ENCODE measurements around the gene THUMPD3.
A peak's percentile ranks its signal among the peaks of the same experiment; 100 is the strongest.

The THUMPD3 gene

GRCh38 chr3:9399746-9400145 lies 36.9 kb downstream of the THUMPD3 start:
- peaks cover under 1 to 10% of the 10 kb centered on the region in 2 donors for H3K36me3 ChIP-seq (ENCODE audit: control insufficient read depth in 1 of 2, insufficient read depth in 2 of 2, low read length in 2 of 2)
- no peaks in the 10 kb centered on the region for H3K27me3 ChIP-seq (ENCODE audit: low read depth, low read length)
- no peaks in the 10 kb centered on the region for H3K9me3 ChIP-seq (ENCODE audit: control insufficient read depth in 1 of 2, low read length in 2 of 2)
- H3K4me1 ChIP-seq (ENCODE audit: control insufficient read depth in 1 of 2, insufficient read depth in 2 of 2, low read length in 2 of 2): peaks cover 32 to 67% of the 10 kb centered on the region in 2 donors
- peak overlapping the region; percentile 73 to 94 for H3K4me3 ChIP-seq (ENCODE audit: low read depth in 1 of 2, low read length in 2 of 2)
- H3K27ac ChIP-seq (ENCODE audit: low read length): peak overlapping the region; percentile 99

GRCh38 chr3:9400616-9401015 lies 37.8 kb downstream of the THUMPD3 start:
- Histone ChIP-seq H3K36me3 (ENCODE audit: control insufficient read depth in 1 of 2, insufficient read depth in 2 of 2, low read length in 2 of 2) (peaks cover 0 to 10% of the 10 kb centered on the region in 2 donors), H3K4me1 (ENCODE audit: control insufficient read depth in 1 of 2, insufficient read depth in 2 of 2, low read length in 2 of 2) (peaks cover 32 to 67% of the 10 kb centered on the region in 2 donors), H3K9me3 (ENCODE audit: control insufficient read depth in 1 of 2, low read length in 2 of 2) (no peaks in the 10 kb centered on the region), H3K27ac (ENCODE audit: low read length) (no peak overlapping the region), H3K27me3 (ENCODE audit: low read depth, low read length) (no peaks in the 10 kb centered on the region), H3K4me3 (ENCODE audit: low read depth in 1 of 2, low read length in 2 of 2) (peak overlapping the region in 1 of 2 donors; percentile 26)

- peaks cover 36 to 78% of the 10 kb centered on the region in 2 donors for H3K4me1 ChIP-seq (ENCODE audit: control insufficient read depth in 1 of 2, insufficient read depth in 2 of 2, low read length in 2 of 2)
These were observed 39.1 kb downstream of the THUMPD3 start for GRCh38 chr3:9401986-9402385.

GRCh38 chr3:9402410-9403228 lies 39.8 kb downstream of the THUMPD3 start:
- H3K36me3 ChIP-seq (ENCODE audit: control insufficient read depth in 1 of 2, insufficient read depth in 2 of 2, low read length in 2 of 2): peaks cover 0 to 10% of the 10 kb centered on the region in 2 donors
- peaks cover 36 to 83% of the 10 kb centered on the region in 2 donors for H3K4me1 ChIP-seq (ENCODE audit: control insufficient read depth in 1 of 2, insufficient read depth in 2 of 2, low read length in 2 of 2)
- peak overlapping the region in 1 of 2 donors; percentile 35 for H3K4me3 ChIP-seq (ENCODE audit: low read depth in 1 of 2, low read length in 2 of 2)
- peak overlapping the region; percentile 43 for H3K27ac ChIP-seq (ENCODE audit: low read length)
- no peaks in the 10 kb centered on the region for H3K9me3 ChIP-seq (ENCODE audit: control insufficient read depth in 1 of 2, low read length in 2 of 2)
- no peaks in the 10 kb centered on the region for H3K27me3 ChIP-seq (ENCODE audit: low read depth, low read length)

More at GRCh38 chr3:9401986-9402385, 39.1 kb downstream of the THUMPD3 start:
- Histone ChIP-seq H3K36me3 (ENCODE audit: control insufficient read depth in 1 of 2, insufficient read depth in 2 of 2, low read length in 2 of 2) (peaks cover 0 to 10% of the 10 kb centered on the region in 2 donors), H3K9me3 (ENCODE audit: control insufficient read depth in 1 of 2, low read length in 2 of 2) (no peaks in the 10 kb centered on the region), H3K27ac (ENCODE audit: low read length) (peak overlapping the region; percentile 43), H3K4me3 (ENCODE audit: low read depth in 1 of 2, low read length in 2 of 2) (peak overlapping the region in 1 of 2 donors; percentile 35), H3K27me3 (ENCODE audit: low read depth, low read length) (no peaks in the 10 kb centered on the region)

GRCh38 chr3:9403463-9403862 lies 40.6 kb downstream of the THUMPD3 start:
- Histone ChIP-seq H3K36me3 (ENCODE audit: control insufficient read depth in 1 of 2, insufficient read depth in 2 of 2, low read length in 2 of 2) (peaks cover 0 to 2% of the 10 kb centered on the region in 2 donors), H3K9me3 (ENCODE audit: control insufficient read depth in 1 of 2, low read length in 2 of 2) (no peaks in the 10 kb centered on the region), H3K4me3 (ENCODE audit: low read depth in 1 of 2, low read length in 2 of 2) (no peak overlapping the region), H3K27me3 (ENCODE audit: low read depth, low read length) (no peaks in the 10 kb centered on the region), H3K27ac (ENCODE audit: low read length) (peak overlapping the region; percentile 27), H3K4me1 (ENCODE audit: control insufficient read depth in 1 of 2, insufficient read depth in 2 of 2, low read length in 2 of 2) (peaks cover 36 to 86% of the 10 kb centered on the region in 2 donors)

GRCh38 chr3:9404680-9405079 lies 41.8 kb downstream of the THUMPD3 start:
- H3K36me3 ChIP-seq (ENCODE audit: control insufficient read depth in 1 of 2, insufficient read depth in 2 of 2, low read length in 2 of 2): no peaks in the 10 kb centered on the region
- H3K27ac ChIP-seq (ENCODE audit: low read length): peak overlapping the region; percentile 30
- peak overlapping the region in 1 of 2 donors; percentile 15 for H3K4me3 ChIP-seq (ENCODE audit: low read depth in 1 of 2, low read length in 2 of 2)
- peaks cover 36 to 80% of the 10 kb centered on the region in 2 donors for H3K4me1 ChIP-seq (ENCODE audit: control insufficient read depth in 1 of 2, insufficient read depth in 2 of 2, low read length in 2 of 2)
- H3K9me3 ChIP-seq (ENCODE audit: control insufficient read depth in 1 of 2, low read length in 2 of 2): no peaks in the 10 kb centered on the region
- no peaks in the 10 kb centered on the region for H3K27me3 ChIP-seq (ENCODE audit: low read depth, low read length)

GRCh38 chr3:9405756-9406155 lies 42.9 kb downstream of the THUMPD3 start:
- no peaks in the 10 kb centered on the region for H3K9me3 ChIP-seq (ENCODE audit: control insufficient read depth in 1 of 2, low read length in 2 of 2)
- no peaks in the 10 kb centered on the region for H3K27me3 ChIP-seq (ENCODE audit: low read depth, low read length)
- H3K36me3 ChIP-seq (ENCODE audit: control insufficient read depth in 1 of 2, insufficient read depth in 2 of 2, low read length in 2 of 2): no peaks in the 10 kb centered on the region
- no peak overlapping the region for H3K4me3 ChIP-seq (ENCODE audit: low read depth in 1 of 2, low read length in 2 of 2)
- peaks cover 34 to 73% of the 10 kb centered on the region in 2 donors for H3K4me1 ChIP-seq (ENCODE audit: control insufficient read depth in 1 of 2, insufficient read depth in 2 of 2, low read length in 2 of 2)
- no peak overlapping the region for H3K27ac ChIP-seq (ENCODE audit: low read length)

- Histone ChIP-seq H3K4me1 (ENCODE audit: control insufficient read depth in 1 of 2, insufficient read depth in 2 of 2, low read length in 2 of 2) (peaks cover 29 to 69% of the 10 kb centered on the region in 2 donors), H3K9me3 (ENCODE audit: control insufficient read depth in 1 of 2, low read length in 2 of 2) (no peaks in the 10 kb centered on the region), H3K4me3 (ENCODE audit: low read depth in 1 of 2, low read length in 2 of 2) (no peak overlapping the region), H3K27ac (ENCODE audit: low read length) (no peak overlapping the region), H3K27me3 (ENCODE audit: low read depth, low read length) (no peaks in the 10 kb centered on the region), H3K36me3 (ENCODE audit: control insufficient read depth in 1 of 2, insufficient read depth in 2 of 2, low read length in 2 of 2) (no peaks in the 10 kb centered on the region)
These were observed 44.2 kb downstream of the THUMPD3 start for GRCh38 chr3:9406856-9407626.

GRCh38 chr3:9408061-9408460 lies 45.2 kb downstream of the THUMPD3 start:
- Histone ChIP-seq H3K36me3 (ENCODE audit: control insufficient read depth in 1 of 2, insufficient read depth in 2 of 2, low read length in 2 of 2) (no peaks in the 10 kb centered on the region), H3K27ac (ENCODE audit: low read length) (no peak overlapping the region), H3K27me3 (ENCODE audit: low read depth, low read length) (no peaks in the 10 kb centered on the region), H3K4me1 (ENCODE audit: control insufficient read depth in 1 of 2, insufficient read depth in 2 of 2, low read length in 2 of 2) (peaks cover 22 to 69% of the 10 kb centered on the region in 2 donors), H3K4me3 (ENCODE audit: low read depth in 1 of 2, low read length in 2 of 2) (no peak overlapping the region), H3K9me3 (ENCODE audit: control insufficient read depth in 1 of 2, low read length in 2 of 2) (no peaks in the 10 kb centered on the region)

- Histone ChIP-seq H3K27ac (ENCODE audit: low read length) (no peak overlapping the region), H3K4me1 (ENCODE audit: control insufficient read depth in 1 of 2, insufficient read depth in 2 of 2, low read length in 2 of 2) (peaks cover 17 to 64% of the 10 kb centered on the region in 2 donors), H3K9me3 (ENCODE audit: control insufficient read depth in 1 of 2, low read length in 2 of 2) (no peaks in the 10 kb centered on the region), H3K36me3 (ENCODE audit: control insufficient read depth in 1 of 2, insufficient read depth in 2 of 2, low read length in 2 of 2) (no peaks in the 10 kb centered on the region), H3K27me3 (ENCODE audit: low read depth, low read length) (no peaks in the 10 kb centered on the region), H3K4me3 (ENCODE audit: low read depth in 1 of 2, low read length in 2 of 2) (no peak overlapping the region)
These were observed 45.7 kb downstream of the THUMPD3 start for GRCh38 chr3:9408546-9408945.
